Stimulated activated effector memory CD8-positive, alpha-beta T cell treated with anti-CD3 and anti-CD28 coated beads, Interleukin-12 subunit alpha, Interleukin-12 subunit beta, amount 100 ng/mL, for 72 hours (primary cell): ENCODE results near the gene SLC13A5.
"Not testable (repeated sequence)": the region's sequence is repeated elsewhere in the genome, so short reads cannot be mapped to it uniquely, and the experiment has no call there.

ENCODE experiments used
- ATAC-seq: fragments of 150-1000 bp; cut with Tn5 transposase; 2 replicates; pipeline ENCODE4 v1.10.0; 2021
- DNase-seq, 2 donors: peaks; one replicate each; pipeline ENCODE4 v3.0.0; 2021 to 2022; ENCODE audit warnings: low spot score in 2 of 2
- H3K27ac Mint-ChIP-seq: one replicate; pipeline ENCODE4 v1.8.0; 2022; ENCODE audit warnings: mild to moderate bottlenecking, mixed read lengths
- H3K36me3 Mint-ChIP-seq: one replicate; pipeline ENCODE4 v1.8.0; 2022; ENCODE audit warnings: mild to moderate bottlenecking, mixed read lengths
- H3K4me1 Mint-ChIP-seq: one replicate; pipeline ENCODE4 v1.8.0; 2022; ENCODE audit warnings: mixed read lengths
- H3K4me3 Mint-ChIP-seq: one replicate; pipeline ENCODE4 v1.8.0; 2022; ENCODE audit warnings: mild to moderate bottlenecking, mixed read lengths
- H3K9me3 Mint-ChIP-seq: one replicate; pipeline ENCODE4 v1.8.0; 2022; ENCODE audit warnings: mixed read lengths

Gene SLC13A5

GRCh38 chr17:6713130-6713917 is at the start of gene SLC13A5:
Gene SLC13A5 (minus strand): TSS chr17:6713369. CDS start chr17:6713333, 36 bp downstream.
- DNase-seq (no peak), ATAC-seq (peak; percentile 65)
- H3K9me3 Mint-ChIP-seq = no peaks in the 10 kb centered on the region
- H3K4me3 Mint-ChIP-seq = peak within 1 kb of the TSS; percentile 43
- peaks cover 27% of the 10 kb centered on the region for H3K4me1 Mint-ChIP-seq
- H3K36me3 Mint-ChIP-seq = no peaks in the 10 kb centered on the region
- no peak within 1 kb of the TSS for H3K27ac Mint-ChIP-seq

DNA sequence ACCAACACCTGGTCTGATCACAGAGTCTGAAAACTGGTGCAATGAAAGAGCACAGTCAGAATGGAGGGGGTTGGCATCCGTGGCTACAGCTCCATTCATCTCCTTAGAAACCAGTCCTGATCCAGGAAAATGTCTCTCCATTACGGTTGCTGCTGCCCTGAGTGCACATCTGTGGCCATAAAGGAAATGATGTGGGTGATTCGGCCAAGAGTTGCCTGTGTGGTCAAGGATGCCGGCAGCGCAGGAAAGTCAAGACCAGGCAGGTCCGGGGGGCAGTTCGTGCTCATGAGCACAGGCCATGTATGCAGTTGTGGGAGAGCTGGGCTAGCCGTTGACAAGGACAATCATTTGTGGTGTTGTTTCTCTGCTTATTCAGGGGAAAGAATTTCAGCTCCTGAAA is 48.6 kb upstream of the SLC13A5 start:
- no peak for DNase-seq
- no peak overlapping the region for H3K4me3 Mint-ChIP-seq
- H3K27ac Mint-ChIP-seq = no peak overlapping the region
- ATAC-seq = no peak
- H3K9me3 Mint-ChIP-seq = peaks cover 14% of the 10 kb centered on the region
- peaks cover 25% of the 10 kb centered on the region for H3K4me1 Mint-ChIP-seq
- peaks cover 73% of the 10 kb centered on the region for H3K36me3 Mint-ChIP-seq

GRCh38 chr17:6757747-6758146 is 44.6 kb upstream of the SLC13A5 start:
- no peak for ATAC-seq
- Mint-ChIP-seq H3K36me3 (peaks cover 33% of the 10 kb centered on the region), H3K27ac (peak overlapping the region; percentile 97), H3K4me3 (peak overlapping the region; percentile 87), H3K4me1 (peaks cover 56% of the 10 kb centered on the region), H3K9me3 (no peaks in the 10 kb centered on the region)
- no peak for DNase-seq

GRCh38 chr17:6756425-6757031 is 43.4 kb upstream of the SLC13A5 start:
- peaks cover 65% of the 10 kb centered on the region for H3K4me1 Mint-ChIP-seq
- H3K4me3 Mint-ChIP-seq = peak overlapping the region; percentile 87
- no peaks in the 10 kb centered on the region for H3K9me3 Mint-ChIP-seq
- no peak for DNase-seq
- peak overlapping the region; percentile 97 for H3K27ac Mint-ChIP-seq
- peak; percentile 54 for ATAC-seq
- H3K36me3 Mint-ChIP-seq = peaks cover 22% of the 10 kb centered on the region

GRCh38 chr17:6755731-6756184 is 42.6 kb upstream of the SLC13A5 start, which contains the start of gene XAF1:
Gene XAF1 (plus strand): TSS chr17:6756046. CDS start chr17:6756079, 33 bp downstream.
- peak within 1 kb of the TSS; percentile 87 for H3K4me3 Mint-ChIP-seq
- peak; percentile 48 for ATAC-seq
- peaks cover 65% of the 10 kb centered on the region for H3K4me1 Mint-ChIP-seq
- peaks cover 19% of the 10 kb centered on the region for H3K36me3 Mint-ChIP-seq
- peak; percentile 24 to 70 for DNase-seq
- H3K9me3 Mint-ChIP-seq = no peaks in the 10 kb centered on the region
- H3K27ac Mint-ChIP-seq = peak within 1 kb of the TSS; percentile 97

GRCh38 chr17:6755281-6755680 is 42.1 kb upstream of the SLC13A5 start:
- no peak for DNase-seq
- Mint-ChIP-seq H3K9me3 (no peaks in the 10 kb centered on the region), H3K4me3 (peak overlapping the region; percentile 87), H3K27ac (peak overlapping the region; percentile 97), H3K36me3 (peaks cover 19% of the 10 kb centered on the region), H3K4me1 (peaks cover 65% of the 10 kb centered on the region)
- ATAC-seq = no peak

DNA sequence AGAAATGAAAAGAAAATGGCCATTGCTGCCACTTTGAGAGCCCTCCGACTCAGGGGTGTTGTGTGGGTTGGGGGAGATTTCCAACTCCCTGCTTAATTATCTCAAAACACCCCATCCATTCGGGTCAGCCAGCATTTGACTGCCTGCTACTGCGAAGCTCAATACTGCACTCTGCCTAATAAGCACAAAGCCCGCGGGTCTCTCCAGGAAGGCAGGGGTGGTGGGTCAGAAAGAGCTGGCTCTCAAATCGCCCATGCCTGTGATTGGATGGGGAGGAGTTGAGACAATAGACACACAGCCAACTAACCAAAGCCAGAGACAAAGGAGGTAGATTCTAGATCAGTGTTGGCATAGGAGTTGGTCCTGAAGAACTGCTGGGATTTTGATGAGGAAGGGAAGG is 40.4 kb upstream of the SLC13A5 start:
- peaks cover 63% of the 10 kb centered on the region for H3K4me1 Mint-ChIP-seq
- no peak for DNase-seq
- H3K4me3 Mint-ChIP-seq = peak overlapping the region; percentile 39
- no peaks in the 10 kb centered on the region for H3K9me3 Mint-ChIP-seq
- ATAC-seq = no peak
- peak overlapping the region; percentile 92 for H3K27ac Mint-ChIP-seq
- H3K36me3 Mint-ChIP-seq = peaks cover 3% of the 10 kb centered on the region

- no peaks in the 10 kb centered on the region for H3K36me3 Mint-ChIP-seq
- DNase-seq (peak; percentile 13 to 60), ATAC-seq (peak; percentile 73)
- H3K27ac Mint-ChIP-seq = peak overlapping the region; percentile 92
- H3K9me3 Mint-ChIP-seq = no peaks in the 10 kb centered on the region
- H3K4me1 Mint-ChIP-seq = peaks cover 57% of the 10 kb centered on the region
- H3K4me3 Mint-ChIP-seq = peak overlapping the region; percentile 39
Observed at GRCh38 chr17:6753006-6753445, 39.9 kb upstream of the SLC13A5 start.

DNA sequence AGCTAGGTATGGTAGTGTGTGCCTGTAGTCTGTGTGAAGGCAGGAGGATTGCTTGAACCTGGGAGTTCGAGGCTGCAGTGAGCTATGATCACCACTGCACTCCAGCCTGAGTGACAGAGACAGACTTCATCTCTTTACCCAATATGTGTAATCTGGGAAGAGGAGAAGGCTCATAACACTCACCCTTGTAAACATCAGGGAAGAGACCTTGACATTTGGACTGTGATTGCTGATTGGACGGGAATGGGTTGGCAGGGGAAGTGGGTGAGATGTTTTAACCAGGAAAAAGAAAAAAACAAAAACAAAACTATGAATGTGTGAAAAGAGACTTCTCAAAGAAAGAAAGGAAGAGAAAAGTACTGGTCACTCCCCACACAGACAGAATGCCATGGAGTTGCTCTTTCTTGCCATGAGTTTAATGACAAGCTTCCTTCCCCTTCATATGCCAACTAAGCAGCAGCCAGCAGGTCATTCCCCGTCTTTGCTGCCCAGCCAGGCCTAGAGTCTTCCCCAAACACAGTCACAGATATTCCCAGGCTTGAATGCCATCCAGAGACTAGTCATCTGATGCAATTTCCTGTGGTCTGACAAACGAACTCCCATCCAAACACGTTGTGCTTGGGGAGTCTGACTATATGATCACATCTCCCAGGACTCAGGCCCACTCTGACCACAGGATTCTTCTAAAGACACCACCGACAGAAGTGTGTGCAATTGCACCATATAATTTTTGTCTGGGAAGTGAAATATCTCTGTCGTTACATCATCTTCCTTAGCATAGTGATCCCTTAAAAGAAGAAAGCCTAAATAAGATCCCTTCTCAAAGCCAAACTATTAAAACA is 39.1 kb upstream of the SLC13A5 start:
- H3K4me3 Mint-ChIP-seq = peak overlapping the region; percentile 39
- DNase-seq (no peak), ATAC-seq (no peak)
- H3K9me3 Mint-ChIP-seq = no peaks in the 10 kb centered on the region
- H3K27ac Mint-ChIP-seq = peak overlapping the region; percentile 92
- H3K4me1 Mint-ChIP-seq = peaks cover 50% of the 10 kb centered on the region
- H3K36me3 Mint-ChIP-seq = no peaks in the 10 kb centered on the region

GRCh38 chr17:6749519-6749918 is 36.4 kb upstream of the SLC13A5 start:
- peaks cover 5% of the 10 kb centered on the region for H3K36me3 Mint-ChIP-seq
- H3K9me3 Mint-ChIP-seq = no peaks in the 10 kb centered on the region
- H3K4me1 Mint-ChIP-seq = peaks cover 23% of the 10 kb centered on the region
- no peak overlapping the region for H3K4me3 Mint-ChIP-seq
- no peak for ATAC-seq
- no peak overlapping the region for H3K27ac Mint-ChIP-seq
- DNase-seq = no peak

- Mint-ChIP-seq H3K9me3 (no peaks in the 10 kb centered on the region), H3K4me3 (no peak overlapping the region), H3K4me1 (peaks cover 18% of the 10 kb centered on the region), H3K36me3 (peaks cover 5% of the 10 kb centered on the region), H3K27ac (no peak overlapping the region)
- DNase-seq (no peak), ATAC-seq (no peak)
Observed at GRCh38 chr17:6748617-6749016, 35.4 kb upstream of the SLC13A5 start.

DNA sequence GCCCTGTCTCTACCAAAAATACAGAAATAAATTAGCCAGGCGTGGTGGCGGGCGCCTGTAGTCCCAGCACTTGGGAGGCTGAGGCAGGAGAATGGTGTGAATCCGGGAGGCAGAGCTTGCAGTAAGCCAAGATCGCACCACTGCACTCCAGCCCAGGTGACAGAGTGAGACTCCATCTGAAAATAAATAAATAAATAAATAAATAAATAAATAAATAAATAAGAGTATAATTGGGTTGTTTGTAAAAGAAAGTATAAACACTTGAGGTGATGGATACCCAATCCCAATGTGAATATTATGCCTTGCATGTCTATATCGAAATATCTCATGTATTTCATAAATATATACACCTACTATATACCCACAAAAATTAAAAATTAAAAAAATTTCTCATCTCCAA is 33.5 kb upstream of the SLC13A5 start:
- ATAC-seq, H3K9me3 Mint-ChIP-seq, H3K27ac Mint-ChIP-seq, H3K4me3 Mint-ChIP-seq, H3K36me3 Mint-ChIP-seq, DNase-seq, H3K4me1 Mint-ChIP-seq: not testable (repeated sequence)

DNA sequence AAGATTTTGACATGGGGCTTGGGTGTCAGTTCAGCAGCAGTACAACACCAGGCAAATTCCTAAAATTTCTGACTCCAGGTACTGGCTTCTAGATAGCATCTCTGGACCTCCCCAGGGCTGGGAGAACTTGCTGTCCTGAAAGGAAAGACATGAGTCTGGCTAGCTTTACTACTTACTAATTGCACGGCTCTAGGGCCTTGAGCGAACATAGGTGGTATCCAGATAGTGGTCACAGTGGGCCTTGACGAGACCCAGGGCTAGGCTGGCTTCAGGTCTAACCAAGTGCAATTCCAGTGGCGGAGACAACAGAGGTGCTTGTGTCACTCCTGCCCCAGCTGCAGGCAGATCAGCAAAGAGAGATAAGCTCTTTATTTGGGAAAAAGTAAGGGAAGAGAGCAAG is 16.4 kb upstream of the SLC13A5 start:
- Mint-ChIP-seq H3K4me3 (no peak overlapping the region), H3K9me3 (no peaks in the 10 kb centered on the region), H3K36me3 (no peaks in the 10 kb centered on the region), H3K27ac (no peak overlapping the region), H3K4me1 (no peaks in the 10 kb centered on the region)
- DNase-seq (no peak), ATAC-seq (no peak)

DNA sequence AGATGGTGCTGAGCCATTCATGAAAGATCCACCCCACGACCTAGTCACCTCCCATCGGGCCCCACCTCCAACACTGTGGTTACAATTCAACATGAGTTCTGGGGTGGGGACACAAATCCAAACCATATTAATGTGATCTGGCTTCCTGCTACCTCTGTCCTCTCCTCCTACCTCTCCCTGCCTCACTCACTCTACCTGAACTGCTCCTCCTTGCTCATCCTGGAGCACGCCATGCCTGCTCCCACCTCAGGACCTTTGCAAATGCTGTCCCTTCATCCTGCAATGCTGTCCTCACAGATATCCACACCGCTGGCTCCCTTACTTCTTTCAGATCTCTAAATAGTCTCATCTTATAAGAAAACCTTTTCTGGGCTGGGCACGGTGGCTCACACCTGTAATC is 10.8 kb upstream of the SLC13A5 start:
- H3K9me3 Mint-ChIP-seq = no peaks in the 10 kb centered on the region
- DNase-seq (peak in 1 of 2 donors; percentile 17), ATAC-seq (no peak)
- H3K4me3 Mint-ChIP-seq = no peak overlapping the region
- H3K27ac Mint-ChIP-seq = no peak overlapping the region
- H3K4me1 Mint-ChIP-seq = no peaks in the 10 kb centered on the region
- no peaks in the 10 kb centered on the region for H3K36me3 Mint-ChIP-seq

GRCh38 chr17:6721744-6722143 is 8.6 kb upstream of the SLC13A5 start:
- ATAC-seq = no peak
- Mint-ChIP-seq H3K27ac (no peak overlapping the region), H3K36me3 (no peaks in the 10 kb centered on the region), H3K4me3 (no peak overlapping the region), H3K9me3 (no peaks in the 10 kb centered on the region), H3K4me1 (no peaks in the 10 kb centered on the region)
- no peak for DNase-seq
